Panc1 (cell line): Measurements from ENCODE around the gene SLC9A9. TPM values are rescaled to one million over a fixed set of nuclear protein-coding genes. Genes with fewer than 3 reads are reported as not detected.

Experiments used
- ATAC-seq: fragments of 200-7000 bp; cut with Tn5 transposase; 2 replicates; pipeline ENCODE4 v1.9.1; 2020; ENCODE audit warnings: mild to moderate bottlenecking, moderate library complexity
- BruUV-seq: library from RNA; stranded (reverse); fragments of 400-500 nt; replicated peaks from 2 replicates; lab custom pipeline; 2021; lab: Mats Ljungman, UMichigan
- CTCF ChIA-PET: fragments of 300-600 bp; sonication (Branson Sonifier 250); formaldehyde crosslinking; loops from one replicate; lab custom pipeline; 2022; ENCODE audit warnings: antibody characterized with exemption; lab: Charles Lee
- POLR2A ChIA-PET: fragments of 300-600 bp; sonication (Branson Sonifier 250); formaldehyde crosslinking; loops from one replicate; lab custom pipeline; 2022; ENCODE audit warnings: antibody characterized with exemption; lab: Charles Lee
- DNase-seq: peaks from one replicate; pipeline ENCODE4 v3.0.0-alpha.2; 2010; ENCODE audit warnings: low read depth, low spot score
- H3K27ac ChIP-seq: 2 replicates; pipeline ENCODE4 v1.5.1; 2011; ENCODE audit warnings: mild to moderate bottlenecking, low read length, inconsistent platforms
- H3K27me3 ChIP-seq: fragments of 200-500 bp; sonication (Bioruptor generic); 2 replicates; pipeline ENCODE4 v1.6.0; 2014; ENCODE audit warnings: low read length, inconsistent platforms; ENCODE audit not compliant: control insufficient read depth, insufficient read depth
- H3K36me3 ChIP-seq: fragments of 200-500 bp; sonication (Bioruptor generic); 2 replicates; pipeline ENCODE4 v1.5.1; 2014; ENCODE audit warnings: inconsistent platforms, mild to moderate bottlenecking, low read length, moderate library complexity; ENCODE audit not compliant: control insufficient read depth, insufficient read depth
- H3K4me1 ChIP-seq: 2 replicates; pipeline ENCODE4 v1.5.1; 2011; ENCODE audit warnings: inconsistent platforms, mild to moderate bottlenecking, low read length, moderate library complexity; ENCODE audit not compliant: control insufficient read depth, insufficient read depth
- H3K4me3 ChIP-seq, 2 experiments: 2 replicates each; pipeline ENCODE4 v1.5.1; 2011 to 2012; ENCODE audit warnings: low read depth in 2 of 2, low read length in 2 of 2, mild to moderate bottlenecking in 2 of 2, inconsistent platforms in 1 of 2, moderate library complexity in 1 of 2
- H3K9me3 ChIP-seq: fragments of 200-500 bp; sonication (Bioruptor generic); 2 replicates; pipeline ENCODE4 v1.5.1; 2014; ENCODE audit warnings: low read depth, mild to moderate bottlenecking, inconsistent platforms, low read length, moderate library complexity; ENCODE audit not compliant: control insufficient read depth, insufficient read depth
- CTCF ChIP-seq: fragments of 450-650 bp; IDR thresholded peaks from 2 replicates; pipeline ENCODE4 v1.5.1; 2017; ENCODE audit warnings: mild to moderate bottlenecking
- POLR2AphosphoS5 ChIP-seq: IDR thresholded peaks from 2 replicates; pipeline ENCODE4 v1.6.1; 2012; ENCODE audit warnings: mild to moderate bottlenecking, low read depth, low read length, moderate library complexity
- SIN3A ChIP-seq: IDR thresholded peaks from 2 replicates; pipeline ENCODE4 v1.6.1; 2012; ENCODE audit warnings: low read depth, mild to moderate bottlenecking, low read length, moderate library complexity, borderline replicate concordance; ENCODE audit not compliant: insufficient read depth
- TCF7L2 ChIP-seq: IDR thresholded peaks from 2 replicates; pipeline ENCODE4 v1.6.1; 2011; ENCODE audit warnings: mild to moderate bottlenecking, low read depth, low read length, inconsistent platforms
- in situ Hi-C: cut with HindIII; loops from 2 replicates; pipeline ENCODE4 v1.10.0; 2016; ENCODE audit warnings: low sequenced_read_pairs, low pct_unique_long_range_greater_than_20kb
- intact Hi-C: fragments of 100-400 bp; cut with micrococcal nuclease; formaldehyde crosslinking; loops from one replicate; pipeline ENCODE4 v1.10.0; 2022; ENCODE audit not compliant: unreplicated experiment
- total RNA-seq: library from RNA; stranded (reverse); gene quantifications from one replicate; pipeline ENCODE4 v1.2.1, GENCODE V29; 2021; ENCODE audit not compliant: unreplicated experiment
- TF ChIP-seq, protein P1 (sequence below), 2 experiments: IDR thresholded peaks; 2 replicates each; pipeline ENCODE4 v1.6.1; 2011 to 2012; ENCODE audit warnings: low read depth in 2 of 2, control low read depth in 1 of 2, low read length in 1 of 2, mild to moderate bottlenecking in 1 of 2, moderate library complexity in 1 of 2; ENCODE audit not compliant: insufficient read depth in 1 of 2

SLC9A9 gene
- total RNA-seq, 1 experiment from 2014 or later = not detected

GRCh38 chr3:143849854-143850549, 1.7 kb upstream of the SLC9A9 start:
- in situ Hi-C loops = no loop called here
- POLR2A ChIA-PET = no interaction called here
- CTCF ChIA-PET = no interaction called here
- Histone ChIP-seq H3K27ac (no peak overlapping the region), H3K36me3 (no peaks in the 10 kb centered on the region), H3K4me1 (no peaks in the 10 kb centered on the region), H3K27me3 (peaks cover 2% of the 10 kb centered on the region; the same call in 1 of the 2 replicates), H3K9me3 (no peaks in the 10 kb centered on the region), H3K4me3 (no peak overlapping the region)
- intact Hi-C loops = no loop called here
- no TSS peak for BruUV-seq
- no peak for TF ChIP-seq SIN3A
- TF ChIP-seq CTCF = no peak
- TF ChIP-seq, protein P1, sequence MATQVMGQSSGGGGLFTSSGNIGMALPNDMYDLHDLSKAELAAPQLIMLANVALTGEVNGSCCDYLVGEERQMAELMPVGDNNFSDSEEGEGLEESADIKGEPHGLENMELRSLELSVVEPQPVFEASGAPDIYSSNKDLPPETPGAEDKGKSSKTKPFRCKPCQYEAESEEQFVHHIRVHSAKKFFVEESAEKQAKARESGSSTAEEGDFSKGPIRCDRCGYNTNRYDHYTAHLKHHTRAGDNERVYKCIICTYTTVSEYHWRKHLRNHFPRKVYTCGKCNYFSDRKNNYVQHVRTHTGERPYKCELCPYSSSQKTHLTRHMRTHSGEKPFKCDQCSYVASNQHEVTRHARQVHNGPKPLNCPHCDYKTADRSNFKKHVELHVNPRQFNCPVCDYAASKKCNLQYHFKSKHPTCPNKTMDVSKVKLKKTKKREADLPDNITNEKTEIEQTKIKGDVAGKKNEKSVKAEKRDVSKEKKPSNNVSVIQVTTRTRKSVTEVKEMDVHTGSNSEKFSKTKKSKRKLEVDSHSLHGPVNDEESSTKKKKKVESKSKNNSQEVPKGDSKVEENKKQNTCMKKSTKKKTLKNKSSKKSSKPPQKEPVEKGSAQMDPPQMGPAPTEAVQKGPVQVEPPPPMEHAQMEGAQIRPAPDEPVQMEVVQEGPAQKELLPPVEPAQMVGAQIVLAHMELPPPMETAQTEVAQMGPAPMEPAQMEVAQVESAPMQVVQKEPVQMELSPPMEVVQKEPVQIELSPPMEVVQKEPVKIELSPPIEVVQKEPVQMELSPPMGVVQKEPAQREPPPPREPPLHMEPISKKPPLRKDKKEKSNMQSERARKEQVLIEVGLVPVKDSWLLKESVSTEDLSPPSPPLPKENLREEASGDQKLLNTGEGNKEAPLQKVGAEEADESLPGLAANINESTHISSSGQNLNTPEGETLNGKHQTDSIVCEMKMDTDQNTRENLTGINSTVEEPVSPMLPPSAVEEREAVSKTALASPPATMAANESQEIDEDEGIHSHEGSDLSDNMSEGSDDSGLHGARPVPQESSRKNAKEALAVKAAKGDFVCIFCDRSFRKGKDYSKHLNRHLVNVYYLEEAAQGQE (IDR thresholded peaks at IDR 0.05; ENCODE audit: insufficient read depth in 1 of 2, low read depth in 2 of 2, low read length in 1 of 2) = no peak
- TF ChIP-seq TCF7L2 = no peak
- TF ChIP-seq POLR2AphosphoS5 = no peak
- ATAC-seq (no peak), DNase-seq (no peak)

DNA sequence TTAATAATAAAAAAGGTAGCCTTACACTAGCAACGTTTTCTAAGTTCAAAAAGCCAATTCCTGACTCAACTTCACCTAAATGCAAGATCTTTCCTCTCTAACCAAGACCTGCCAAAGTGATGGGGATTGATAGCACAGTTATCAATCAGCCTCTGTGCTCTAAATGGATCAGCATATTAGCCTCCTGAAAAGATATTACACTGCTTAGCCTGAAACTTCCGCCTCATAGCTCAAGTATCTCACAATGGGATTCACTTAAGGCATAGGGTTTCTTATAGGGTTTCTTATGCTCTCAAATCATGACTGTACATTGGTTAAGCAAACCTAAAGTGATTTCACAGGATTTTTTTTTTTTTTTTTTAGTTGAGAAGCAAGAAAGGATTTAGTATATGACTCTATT, 436 bp upstream of the SLC9A9 start:
- DNase-seq (no peak), ATAC-seq (no peak)
- H3K27me3 ChIP-seq = peaks cover 2% of the 10 kb centered on the region; the same call in 1 of the 2 replicates
- TF ChIP-seq, protein P1 (IDR thresholded peaks at IDR 0.05; ENCODE audit: insufficient read depth in 1 of 2, low read depth in 2 of 2, low read length in 1 of 2) = no peak
- no peak for TF ChIP-seq SIN3A
- no peak for TF ChIP-seq POLR2AphosphoS5
- no peak for TF ChIP-seq TCF7L2
- no peak for TF ChIP-seq CTCF
- intact Hi-C loops (no loop called here), in situ Hi-C loops (no loop called here)
- ChIA-PET CTCF (no interaction called here), POLR2A (no interaction called here)
- BruUV-seq = no TSS peak
- H3K4me3 ChIP-seq = no peak overlapping the region; a peak in 1 of 4 replicates
- no peaks in the 10 kb centered on the region for H3K9me3 ChIP-seq
- H3K36me3 ChIP-seq = no peaks in the 10 kb centered on the region
- no peak overlapping the region for H3K27ac ChIP-seq
- no peaks in the 10 kb centered on the region for H3K4me1 ChIP-seq
